HG03175 (cell line): ENCODE measurements around the gene OAT.

Experiments
- ATAC-seq: cut with Tn5 transposase; IDR thresholded peaks from one replicate; pipeline ENCODE4 v1.9.1; 2021; ENCODE audit warnings: mild to moderate bottlenecking, moderate library complexity; ENCODE audit not compliant: unreplicated experiment

OAT gene

DNA sequence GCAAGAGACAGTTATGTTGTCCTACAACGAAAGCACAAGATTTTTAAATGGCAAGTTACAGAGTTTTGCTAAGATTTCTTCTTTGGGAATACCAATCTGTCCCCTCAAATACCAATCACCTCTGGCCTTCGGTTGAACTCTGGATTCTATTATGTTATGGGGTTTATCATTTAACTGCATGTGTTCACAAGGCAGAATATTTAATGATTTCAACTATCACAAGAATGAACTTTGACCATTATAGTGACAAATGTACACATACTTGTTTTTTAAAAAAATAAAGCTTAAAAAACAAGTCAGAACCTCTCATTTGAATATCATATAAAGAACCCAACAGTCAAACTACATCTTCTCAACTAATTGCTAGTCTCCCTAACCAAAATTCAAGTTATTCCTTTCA lies 11.3 kb downstream of the OAT start:
- ATAC-seq = no peak

DNA sequence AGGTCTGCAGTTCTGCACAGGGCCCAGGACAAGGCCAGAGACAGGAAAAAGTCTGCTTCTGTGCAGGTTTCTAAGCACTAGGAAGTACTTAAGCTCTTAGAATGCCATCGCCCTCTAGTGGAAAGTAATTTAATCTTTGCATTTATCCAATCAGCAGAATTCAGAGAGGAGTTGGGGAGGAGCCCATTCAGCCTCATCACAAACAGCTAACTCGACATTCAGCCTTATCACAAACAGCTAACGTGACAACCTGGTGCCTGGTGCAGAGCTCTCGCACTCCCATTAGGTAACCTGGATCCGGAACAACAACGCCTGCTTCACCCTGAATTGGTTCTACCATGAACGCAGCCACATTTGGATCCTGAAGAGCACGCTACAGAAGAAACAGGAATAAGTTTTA lies 15.2 kb downstream of the OAT start:
- ATAC-seq = peak; percentile 87

DNA sequence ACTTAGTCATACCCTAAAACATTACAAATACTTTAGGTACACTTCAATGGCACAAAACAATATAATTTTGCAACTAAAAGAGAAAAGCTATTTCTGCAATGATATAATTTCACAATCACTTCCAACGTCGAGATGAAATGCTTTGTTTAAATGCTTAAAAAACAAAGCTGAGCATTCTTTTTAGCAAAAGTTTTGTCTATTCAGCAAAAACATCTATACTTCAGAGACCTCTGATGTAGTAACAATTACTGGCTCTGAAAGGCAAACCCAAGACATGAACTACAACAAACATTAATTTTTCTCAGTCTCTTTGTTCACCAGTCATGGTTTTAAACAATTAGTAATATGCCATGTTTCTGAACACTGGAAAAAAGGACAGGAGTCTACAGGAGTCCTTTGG lies 16.4 kb downstream of the OAT start:
- ATAC-seq = no peak

DNA sequence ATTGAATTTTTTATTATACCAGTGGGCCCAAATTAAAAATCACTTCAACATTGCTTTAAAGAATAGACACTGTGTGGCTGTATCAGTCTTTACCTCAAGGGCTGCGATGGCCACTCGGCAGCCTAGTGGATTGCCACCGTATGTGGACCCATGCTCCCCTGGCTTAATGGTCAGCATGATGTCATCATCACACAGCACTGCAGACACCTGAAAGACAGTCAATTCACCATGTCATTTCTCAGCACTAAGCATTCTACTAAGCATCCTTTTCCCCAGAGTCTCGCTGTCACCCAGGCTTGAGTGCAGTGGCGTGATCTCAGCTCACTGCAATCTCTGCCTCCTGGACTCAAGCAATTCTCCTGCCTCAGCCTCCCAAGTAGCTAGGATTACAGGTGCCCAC lies 17.1 kb downstream of the OAT start:
- ATAC-seq = no peak

DNA sequence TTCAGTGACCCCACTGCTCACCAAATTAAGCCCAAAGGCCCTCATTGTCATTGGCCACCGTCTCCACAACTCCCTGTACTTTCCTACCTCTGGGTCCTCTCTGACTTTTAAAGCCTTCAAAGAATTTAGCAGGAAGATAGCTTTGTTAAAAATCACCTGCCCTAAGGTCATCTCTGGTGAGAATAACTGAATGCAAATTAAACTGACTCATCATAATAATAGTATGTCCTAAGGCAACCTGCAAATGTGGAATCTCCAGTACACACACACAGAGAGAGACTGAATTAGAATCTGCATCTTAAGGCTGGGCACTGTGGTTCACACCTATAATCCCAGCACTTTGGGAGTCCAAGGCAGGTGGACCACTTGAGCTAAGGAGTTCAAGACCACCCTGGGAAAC lies 24.1 kb downstream of the OAT start:
- no peak for ATAC-seq

DNA sequence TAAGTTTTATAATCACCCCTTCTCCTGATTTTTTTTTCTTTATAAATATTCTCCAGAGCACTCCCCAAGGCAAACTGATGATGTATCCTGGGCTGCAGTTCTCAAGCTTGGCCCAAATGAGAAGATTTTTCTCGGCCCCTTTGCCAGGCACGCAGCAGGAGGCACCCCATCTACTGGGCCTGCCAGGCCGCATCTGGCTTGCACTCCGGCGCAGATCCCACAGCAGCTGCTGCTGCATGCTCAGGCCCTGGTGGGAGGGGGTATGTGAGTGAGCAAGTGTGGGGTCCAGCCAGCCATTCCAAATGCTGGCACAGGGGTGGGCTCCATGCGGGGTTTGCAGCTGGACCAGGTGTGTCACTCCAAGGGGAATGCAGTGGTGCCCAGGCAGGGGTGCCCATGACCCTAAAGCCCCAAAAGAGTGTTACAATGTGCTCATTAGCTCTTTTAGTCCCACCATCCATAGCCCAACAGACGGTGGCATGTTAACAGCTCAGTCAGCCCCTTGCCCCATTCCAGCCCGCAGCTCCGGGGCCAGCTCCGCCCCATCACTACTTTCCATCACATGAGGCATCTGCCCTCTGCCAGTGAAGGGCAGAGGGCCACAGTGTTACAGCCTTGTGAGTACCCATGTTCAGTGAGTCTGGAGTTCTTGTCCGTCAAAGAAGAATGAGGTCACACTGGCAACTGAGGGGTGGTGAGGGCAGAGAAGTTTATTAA lies 25.9 kb downstream of the OAT start:
- ATAC-seq = no peak

DNA sequence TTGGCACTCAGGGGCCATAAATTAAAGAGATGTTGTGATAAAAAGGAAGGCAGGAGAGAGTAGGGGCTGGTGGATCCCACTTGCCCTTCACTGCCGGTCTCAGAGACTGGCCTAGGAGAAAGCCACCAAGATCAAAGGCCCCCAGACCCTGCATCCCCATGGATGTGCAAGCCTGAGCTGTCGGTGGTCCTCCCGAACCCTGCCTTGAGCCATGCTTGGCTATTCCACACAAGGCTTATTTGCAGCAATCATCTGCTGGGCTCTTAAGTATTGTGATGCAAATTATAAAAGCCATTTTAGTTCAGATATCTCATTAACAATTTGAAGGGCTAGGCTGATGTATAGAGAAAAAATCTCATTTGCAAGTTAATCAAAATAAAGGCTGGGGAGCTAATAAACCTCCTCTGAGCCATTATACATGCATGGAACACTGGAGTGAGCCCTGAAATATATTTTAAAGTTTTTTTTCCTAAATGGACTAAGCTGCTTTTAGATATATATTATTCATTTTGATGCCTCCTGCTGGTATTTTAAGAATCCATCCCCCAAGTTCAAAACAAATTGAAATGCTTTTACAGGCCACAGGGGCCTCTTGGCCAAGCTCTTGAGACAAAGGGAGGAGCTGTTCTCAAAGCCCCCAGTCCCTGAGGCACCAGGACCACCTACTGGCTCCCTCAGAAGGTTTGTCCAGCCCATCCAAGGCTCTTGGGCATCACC lies 28.1 kb downstream of the OAT start:
- no peak for ATAC-seq

DNA sequence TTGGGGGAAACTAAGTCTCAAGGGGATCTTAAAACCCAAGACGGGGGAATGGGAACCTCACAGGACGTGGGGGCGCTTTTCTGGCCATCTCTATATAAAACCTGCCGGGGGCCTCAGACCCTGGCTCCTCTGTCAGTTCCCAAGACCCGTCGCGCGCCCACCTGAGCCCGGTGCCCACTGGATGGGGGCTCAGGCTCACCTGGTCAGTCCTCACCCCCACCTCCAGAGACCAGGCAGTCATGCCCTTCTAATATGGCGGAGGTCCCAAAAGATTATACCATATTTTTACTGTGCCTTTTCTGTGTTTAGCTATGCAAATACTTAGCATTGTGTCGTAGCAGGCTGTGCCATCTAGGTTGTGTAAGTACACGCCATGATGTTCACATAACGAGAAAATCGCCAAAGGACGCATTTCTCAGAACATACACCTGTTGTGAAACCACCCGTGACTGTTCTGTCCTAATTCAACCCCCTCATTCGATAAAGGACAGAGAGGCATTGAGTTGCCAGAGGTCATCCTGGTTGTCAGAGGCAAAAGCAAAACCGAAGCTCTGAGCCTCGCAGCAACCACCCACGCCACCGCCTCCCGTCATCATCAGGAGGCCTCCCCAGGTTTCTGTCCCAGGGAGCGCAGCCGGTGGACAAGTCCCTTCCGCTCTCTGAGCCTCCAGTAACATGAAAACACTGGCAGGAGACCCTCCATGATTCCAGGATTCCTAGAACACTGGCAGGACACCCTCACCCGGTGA lies 28.9 kb downstream of the OAT start:
- ATAC-seq = no peak

DNA sequence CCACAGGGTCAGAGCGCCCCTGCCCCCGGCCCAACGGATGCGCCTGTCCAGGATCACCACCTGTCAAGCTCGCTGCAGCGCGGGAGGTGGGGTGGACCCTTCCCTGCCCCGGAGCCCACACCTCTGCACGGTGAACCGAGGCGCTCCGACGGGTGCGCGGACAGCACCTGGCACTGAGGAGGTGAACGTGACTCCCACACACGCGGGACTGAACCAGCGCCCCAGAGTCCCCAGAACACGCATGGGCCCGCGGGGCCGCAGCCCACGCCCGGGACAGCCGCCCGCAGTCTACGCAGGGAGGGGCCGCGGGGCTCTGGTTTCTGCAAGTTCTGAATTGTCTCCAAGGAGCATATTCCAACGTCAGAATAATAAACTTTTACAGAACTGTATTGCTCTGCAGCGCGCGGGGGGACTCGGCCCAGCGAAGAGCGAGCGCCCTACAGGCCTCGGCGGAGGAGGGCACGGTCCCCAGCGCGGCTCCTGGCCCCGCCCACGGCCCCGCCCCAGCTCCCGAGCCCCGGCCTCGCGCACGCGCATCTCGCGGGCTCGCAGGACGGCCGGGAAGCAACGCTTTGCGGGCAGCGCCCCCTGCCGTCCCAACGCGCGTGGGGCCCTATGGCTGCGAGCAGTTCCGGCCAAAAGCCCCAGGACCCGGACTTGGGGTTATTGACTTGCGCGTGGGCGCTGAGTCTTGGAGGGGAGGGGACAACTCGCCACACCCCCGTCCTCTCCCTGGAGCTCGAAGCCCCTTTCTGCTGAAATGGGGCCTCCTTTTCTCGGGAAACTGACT lies 29.7 kb downstream of the OAT start:
- ATAC-seq = peak; percentile 93

DNA sequence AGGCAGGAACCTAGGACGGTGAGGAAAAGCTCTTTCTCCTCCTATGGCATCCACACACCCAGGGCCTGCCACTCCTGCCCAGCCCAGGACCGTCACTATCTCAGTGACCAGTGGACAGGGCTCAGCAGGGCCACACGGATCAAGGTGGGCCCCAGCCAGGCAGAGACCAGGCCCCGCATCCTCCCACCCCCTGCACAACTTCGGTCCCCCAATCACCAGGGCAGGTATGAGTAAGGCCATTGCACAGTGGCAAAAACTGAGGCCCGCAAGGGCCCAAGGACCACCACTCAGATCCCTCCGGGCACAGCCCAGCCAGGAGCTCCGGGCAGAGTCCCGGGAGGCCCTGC lies 30.3 kb downstream of the OAT start:
- ATAC-seq = no peak

DNA sequence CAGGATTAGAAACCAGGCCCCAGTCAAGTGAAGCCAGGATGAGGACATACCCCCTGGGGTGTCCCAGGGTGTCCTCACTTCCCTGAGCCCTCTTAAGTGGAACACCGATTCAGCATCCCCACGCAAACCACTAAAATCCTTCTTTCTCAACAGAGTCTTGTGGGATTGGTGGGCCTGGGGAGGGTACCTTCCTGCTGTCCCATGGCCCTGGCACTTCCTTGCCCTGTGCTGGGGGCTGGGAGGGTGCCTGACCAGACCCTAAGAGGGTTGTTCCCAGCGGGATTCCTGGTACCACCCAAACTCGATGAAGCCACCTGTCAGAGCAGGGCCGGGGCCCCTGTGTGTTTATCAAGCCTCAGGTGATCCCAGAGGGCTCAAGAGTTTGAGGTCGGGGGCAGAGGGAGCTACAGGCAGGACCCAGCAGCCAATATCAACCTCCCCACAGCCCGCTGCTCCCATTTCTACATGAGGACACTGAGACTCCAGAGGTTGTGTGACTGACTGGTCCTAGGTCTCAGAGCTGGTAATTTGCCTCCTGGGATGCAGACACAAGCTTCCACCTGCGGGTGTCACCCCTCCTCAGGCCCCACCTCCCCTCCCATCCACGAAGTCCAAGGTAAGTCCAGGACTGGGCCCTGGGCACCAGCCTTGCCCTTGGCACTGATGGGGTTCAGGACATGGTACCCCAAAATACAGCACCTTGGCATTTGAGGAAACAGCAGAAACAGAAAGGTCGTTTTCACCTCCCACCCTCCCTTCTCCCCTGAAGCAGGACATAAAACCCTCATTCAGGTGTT lies 31.4 kb downstream of the OAT start:
- ATAC-seq = no peak

DNA sequence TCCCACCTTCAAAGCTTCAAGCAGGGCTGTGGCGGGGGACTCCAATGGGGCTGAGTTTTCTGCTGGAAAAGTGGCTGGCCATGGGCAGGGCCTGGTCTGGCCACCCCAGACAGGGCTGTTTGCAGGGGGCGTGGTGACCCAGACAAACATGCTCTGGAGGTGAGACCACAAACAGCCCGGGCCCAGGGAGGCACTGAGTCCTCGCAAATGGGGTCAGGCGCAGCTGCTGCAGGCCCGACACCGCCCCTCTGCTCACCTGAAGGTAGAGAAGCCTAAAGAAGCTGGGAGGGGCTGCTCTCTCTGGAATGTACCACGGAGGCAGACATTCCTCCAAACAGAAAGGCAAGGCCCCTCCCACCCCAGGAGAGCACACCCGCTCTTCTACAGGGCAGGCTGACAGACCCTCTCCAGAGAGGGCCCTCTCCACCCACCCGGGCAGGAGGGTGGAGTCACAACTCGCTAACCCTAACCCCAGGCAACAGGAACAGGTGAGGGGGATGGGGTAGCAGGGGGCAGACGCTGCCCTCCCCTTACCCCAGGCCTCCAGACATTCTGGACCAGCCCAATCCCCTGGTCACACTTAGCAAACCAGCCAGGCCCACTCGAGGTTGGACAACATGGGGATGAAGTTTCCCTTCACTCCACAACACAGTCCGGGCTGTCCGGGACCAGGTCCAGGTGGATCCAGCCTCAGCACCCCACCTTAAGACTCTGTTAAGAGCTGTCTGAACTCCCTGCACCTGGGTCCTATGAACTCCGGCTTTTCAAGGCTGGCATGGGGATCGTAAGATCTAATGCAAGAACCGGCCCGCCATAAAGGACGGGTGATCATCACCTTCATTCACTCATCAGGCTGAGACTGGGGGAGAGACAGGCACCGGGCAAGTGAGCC lies 32.3 kb downstream of the OAT start:
- no peak for ATAC-seq

DNA sequence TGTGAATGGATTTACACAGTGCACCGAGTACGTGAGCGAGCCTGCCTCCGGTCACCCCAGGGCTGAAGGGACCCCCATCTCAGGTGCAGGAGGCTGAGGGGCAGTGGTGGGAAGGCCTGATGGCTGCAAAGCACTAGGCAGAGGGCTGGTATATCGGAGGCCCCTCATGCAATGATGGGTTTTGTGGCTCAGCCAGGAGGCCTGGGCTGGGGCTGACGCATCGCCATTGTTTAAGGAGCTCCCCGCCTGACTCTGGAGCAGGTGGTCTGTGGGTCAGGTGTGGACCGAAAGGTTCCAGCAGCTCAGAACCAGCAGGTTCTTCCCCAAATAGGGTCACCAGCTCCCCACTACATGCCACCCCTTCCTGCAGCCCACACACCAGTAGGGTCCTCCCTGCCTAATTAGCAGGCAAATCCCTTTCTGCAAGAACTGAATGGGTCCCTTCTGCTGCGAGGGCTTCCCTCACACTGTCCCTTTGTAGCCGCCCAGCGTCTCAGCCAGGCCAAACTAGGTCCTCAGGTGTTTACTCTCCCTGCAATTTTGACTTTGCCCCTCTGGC lies 33.0 kb downstream of the OAT start:
- no peak for ATAC-seq

DNA sequence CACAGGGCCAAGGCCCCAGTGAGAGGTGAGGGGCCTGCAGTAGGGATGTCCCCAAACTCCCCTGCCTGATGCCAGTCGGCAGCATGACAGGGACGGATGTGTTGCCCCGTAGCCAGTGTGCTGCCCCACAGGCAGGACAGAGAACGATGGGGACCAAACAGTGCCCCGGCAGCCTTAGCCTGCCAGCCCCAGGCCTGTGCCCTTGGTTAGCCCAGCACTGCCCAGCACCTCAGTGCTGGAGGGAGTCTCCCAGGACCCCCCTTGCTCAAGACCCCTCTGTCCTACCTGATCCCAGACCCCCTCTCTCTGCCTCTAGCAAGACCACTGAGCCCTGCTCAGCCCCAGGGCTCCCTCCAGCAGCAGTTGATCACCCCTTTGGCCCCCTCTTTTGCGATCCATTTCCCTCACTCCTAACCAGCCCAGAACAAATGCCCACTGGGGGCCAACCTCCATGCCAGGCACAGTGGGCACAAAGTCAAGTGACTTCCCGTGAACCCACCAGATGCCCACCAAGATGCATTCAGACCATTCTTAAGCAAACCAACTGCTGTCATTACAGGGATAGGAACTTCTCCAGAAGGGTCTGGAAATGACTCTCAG lies 34.0 kb downstream of the OAT start:
- no peak for ATAC-seq

DNA sequence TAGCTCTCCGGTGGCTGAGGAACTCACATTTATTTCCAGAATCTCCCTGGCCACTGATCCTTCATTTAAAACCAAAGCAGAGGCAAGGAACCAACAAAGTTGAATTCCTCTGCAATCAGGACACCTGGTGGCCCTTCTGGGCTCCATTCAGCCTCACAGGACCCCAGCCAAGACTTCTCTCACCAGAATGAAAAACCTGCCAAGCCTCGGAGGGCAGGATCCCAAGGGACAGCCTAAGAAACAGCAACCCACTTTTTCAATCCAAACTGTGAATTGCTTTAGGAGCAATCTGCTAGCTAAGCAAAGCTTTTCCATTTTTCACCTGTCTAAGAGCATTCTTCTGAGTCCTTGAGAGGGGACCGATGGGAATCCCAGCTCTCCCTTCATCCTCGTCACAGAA lies 34.6 kb downstream of the OAT start:
- ATAC-seq = no peak

DNA sequence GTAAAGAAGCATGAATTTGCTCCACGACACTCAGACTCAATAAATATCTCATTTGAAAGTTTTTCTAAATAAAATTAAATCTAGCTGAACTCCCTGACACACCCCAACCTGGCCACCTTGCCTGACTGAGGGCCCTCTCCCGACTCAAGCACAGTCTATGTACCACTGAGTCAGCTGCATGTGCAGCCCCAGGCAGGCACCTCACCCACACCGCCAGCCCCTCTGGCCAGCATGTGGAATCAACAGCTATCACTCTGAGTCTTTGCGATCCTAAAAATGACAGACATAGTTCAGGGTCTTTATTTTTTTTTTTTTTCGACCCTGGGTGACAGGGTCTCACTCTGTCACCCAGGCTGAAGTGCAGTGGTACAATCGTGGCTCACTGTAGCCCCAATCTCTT lies 35.2 kb downstream of the OAT start:
- ATAC-seq = no peak

DNA sequence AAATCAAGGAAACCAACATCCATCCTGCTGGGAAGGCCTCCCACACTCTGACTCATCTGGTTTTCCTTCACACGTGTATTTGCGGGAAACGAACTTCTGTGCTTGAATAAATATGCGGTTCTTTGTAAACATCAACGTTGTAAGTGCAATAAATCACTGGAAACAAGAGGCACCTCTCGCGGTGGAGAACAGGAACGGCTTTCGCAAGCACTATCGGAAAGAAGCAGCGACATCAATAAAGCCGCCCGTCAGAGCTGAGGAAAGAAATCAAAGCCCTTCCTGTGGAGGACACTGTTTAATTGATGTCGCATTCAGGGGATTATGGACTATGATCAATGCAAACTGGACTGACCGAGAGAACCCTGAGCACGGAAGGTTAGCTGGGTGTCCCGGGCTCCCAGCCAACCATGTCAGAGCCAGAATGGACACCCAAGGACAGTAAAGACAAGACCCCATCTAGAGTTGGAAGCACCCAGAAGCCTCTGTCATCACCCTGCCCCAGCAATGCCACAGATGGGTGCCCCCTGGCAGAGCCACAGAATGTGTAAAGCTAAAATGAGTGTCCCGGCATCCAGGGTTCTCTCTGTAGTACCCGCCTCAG lies 37.6 kb downstream of the OAT start:
- no peak for ATAC-seq

DNA sequence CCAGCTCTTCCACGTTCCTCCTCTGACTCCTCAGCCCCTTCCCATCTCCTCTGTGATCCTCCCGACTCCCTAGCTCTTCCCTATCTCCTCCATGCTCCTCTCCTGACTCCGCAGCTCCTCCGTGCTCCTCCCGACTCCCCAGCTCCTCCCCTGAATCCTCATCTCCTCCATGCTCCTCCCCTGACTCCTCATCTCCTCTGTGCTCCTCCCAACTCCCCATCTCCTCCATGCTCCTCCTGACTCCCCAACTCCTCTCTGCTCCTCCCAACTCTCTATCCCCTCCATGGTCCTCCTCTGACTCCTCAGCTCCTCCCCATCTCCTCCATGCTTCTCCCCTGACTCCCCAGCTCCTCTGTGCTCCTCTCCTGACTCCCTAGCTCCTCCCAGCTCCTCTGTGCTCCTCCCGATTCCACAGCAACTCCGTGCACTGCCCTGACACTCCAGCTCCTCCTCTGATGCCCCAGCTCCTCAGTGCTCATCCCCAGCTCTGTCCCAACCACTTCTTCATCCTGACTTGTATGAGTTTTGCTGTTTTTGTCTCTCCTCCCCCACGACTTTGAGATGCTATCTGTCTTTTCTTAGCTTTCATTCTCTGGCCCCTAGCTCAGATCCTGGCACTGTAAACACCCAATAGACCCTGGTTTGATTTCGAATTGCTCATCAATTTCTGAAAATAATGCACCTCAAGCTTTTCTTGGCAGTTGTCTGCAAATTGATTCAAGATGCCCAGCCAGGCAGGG lies 38.3 kb downstream of the OAT start:
- ATAC-seq = no peak
